GM12878 (cell line): ENCODE results near the gene RAD51B. TPM values are rescaled to one million over a fixed set of nuclear protein-coding genes. Genes with fewer than 3 reads are reported as not detected.
A peak's percentile ranks its signal among the peaks of the same experiment; 100 is the strongest.

Experiments used
- EP300 ChIP-seq, 2 experiments: fragments of 150-350 bp in 1 of 2; IDR thresholded peaks; 2 replicates each; pipeline ENCODE4 v1.6.1; 2011 to 2012; ENCODE audit warnings: low read depth in 2 of 2, low read length in 2 of 2, borderline replicate concordance in 1 of 2, improper control_type of control experiment in 1 of 2, inconsistent platforms in 1 of 2; ENCODE audit not compliant: control insufficient read depth in 1 of 2
- ETV6 ChIP-seq, 2 experiments: fragments of 450-650 bp in 1 of 2; IDR thresholded peaks in 1 of 2; conservative IDR thresholded peaks in 1 of 2; 2 replicates each; pipeline ENCODE4 v1.6.1; 2014; ENCODE audit warnings: antibody characterized with exemption in 1 of 2, borderline replicate concordance in 1 of 2, low read depth in 1 of 2, mild to moderate bottlenecking in 1 of 2, moderate library complexity in 1 of 2
- HDAC2 ChIP-seq: fragments of 200-600 bp; sonication (generic); IDR thresholded peaks from 2 replicates; pipeline ENCODE4 v1.6.1; 2017
- MEF2A ChIP-seq: IDR thresholded peaks from 2 replicates; pipeline ENCODE4 v1.6.1; 2011; ENCODE audit warnings: low read depth, mild to moderate bottlenecking, low read length, moderate library complexity; ENCODE audit not compliant: insufficient read depth
- MYC ChIP-seq: IDR thresholded peaks from 2 replicates; pipeline ENCODE4 v1.6.1; 2011; ENCODE audit warnings: mild to moderate bottlenecking, low read length, moderate library complexity, inconsistent platforms; ENCODE audit not compliant: insufficient read depth, insufficient replicate concordance, insufficient read length, severe bottlenecking
- NBN ChIP-seq: fragments of 450-650 bp; IDR thresholded peaks from 2 replicates; pipeline ENCODE4 v1.6.1; 2016
- NR2F1 ChIP-seq: fragments of 450-650 bp; conservative IDR thresholded peaks from 2 replicates; pipeline ENCODE4 v1.6.1; 2017; ENCODE audit warnings: mild to moderate bottlenecking
- RAD21 ChIP-seq: IDR thresholded peaks from 2 replicates; pipeline ENCODE4 v1.6.1; 2011; ENCODE audit warnings: mild to moderate bottlenecking, low read depth, low read length, moderate library complexity; ENCODE audit not compliant: insufficient read depth
- RAD51 ChIP-seq: fragments of 450-650 bp; IDR thresholded peaks from 2 replicates; pipeline ENCODE4 v1.6.1; 2016; ENCODE audit warnings: moderate library complexity, mild to moderate bottlenecking, inconsistent platforms
- RELA ChIP-seq: fragments of 450-650 bp; IDR thresholded peaks from 2 replicates; pipeline ENCODE4 v1.8.0; 2014; ENCODE audit warnings: borderline replicate concordance; ENCODE audit not compliant: partially characterized antibody
- RFX5 ChIP-seq: IDR thresholded peaks from 2 replicates; pipeline ENCODE4 v1.6.1; 2011; ENCODE audit warnings: low read depth, low read length, improper control_type of control experiment
- SMAD5 ChIP-seq: IDR thresholded peaks from 2 replicates; pipeline ENCODE4 v1.6.1; 2016; ENCODE audit warnings: antibody characterized with exemption, low read depth
- SUZ12 ChIP-seq: fragments of 200-600 bp; sonication (generic); IDR thresholded peaks from one replicate; pipeline ENCODE4 v1.6.1; 2018; ENCODE audit warnings: antibody characterized with exemption, mild to moderate bottlenecking; ENCODE audit not compliant: unreplicated experiment
- ZNF274 ChIP-seq: IDR thresholded peaks from one replicate; pipeline ENCODE4 v1.8.0; 2011; ENCODE audit not compliant: insufficient read length, insufficient read depth
- polyA plus RNA-seq, 11 experiments: library from polyadenylated mRNA; depleted of rRNA in 4 of 11; unstranded in 6 of 11; stranded (reverse) in 5 of 11; fragments of >200 nt; fragmentation: Nextera tagmentation in 4 of 11; fragmentation: Illumina TruSeq in 1 of 11; extraction: Ambion mirVana in 4 of 11; extraction: Trizol in 1 of 11; gene quantifications; 1 replicate in 1 of 11; 2 replicates in 10 of 11; pipeline versions ENCODE4 v1.2.1 to v1.2.3, GENCODE V29; 2011 to 2016; ENCODE audit warnings: inconsistent platforms in 2 of 11, missing spikeins in 2 of 11, low read depth in 1 of 11
- total RNA-seq, 4 experiments: library from RNA; depleted of rRNA in 3 of 4; stranded (reverse); fragments of >200 nt in 3 of 4; fragmentation: Illumina TruSeq in 1 of 4; extraction: Trizol in 1 of 4; gene quantifications; 2 replicates each; pipeline versions ENCODE4 v1.2.1 to v1.2.3, GENCODE V29; 2013 to 2021
- TF ChIP-seq, protein P1 (sequence below): fragments of 450-650 bp; IDR thresholded peaks from 2 replicates; pipeline ENCODE4 v1.6.1; 2014; ENCODE audit warnings: mild to moderate bottlenecking
- TF ChIP-seq, protein P2 (sequence below): IDR thresholded peaks from 2 replicates; pipeline ENCODE4 v1.6.1; 2012; ENCODE audit warnings: low read depth, low read length, improper control_type of control experiment
- TF ChIP-seq, protein P3 (sequence below): IDR thresholded peaks from 2 replicates; pipeline ENCODE4 v1.6.1; 2012; ENCODE audit warnings: improper control_type of control experiment, low read depth, low read length; ENCODE audit not compliant: insufficient replicate concordance
- TF ChIP-seq, protein P4 (sequence below): fragments of 450-650 bp; IDR thresholded peaks from 2 replicates; pipeline ENCODE4 v1.6.1; 2016; ENCODE audit warnings: mild to moderate bottlenecking
- TF ChIP-seq, protein P5 (sequence below): fragments of 450-650 bp; IDR thresholded peaks from 2 replicates; pipeline ENCODE4 v1.6.1; 2018; ENCODE audit warnings: borderline replicate concordance, mild to moderate bottlenecking; ENCODE audit not compliant: partially characterized antibody

Gene RAD51B
- total and polyA plus RNA-seq, 10 of the 15 experiments (the other 5 are each of a cell fraction or from before 2014, with no cell fraction given): 9.8 to 26.8 (median 21.3) TPM

DNA sequence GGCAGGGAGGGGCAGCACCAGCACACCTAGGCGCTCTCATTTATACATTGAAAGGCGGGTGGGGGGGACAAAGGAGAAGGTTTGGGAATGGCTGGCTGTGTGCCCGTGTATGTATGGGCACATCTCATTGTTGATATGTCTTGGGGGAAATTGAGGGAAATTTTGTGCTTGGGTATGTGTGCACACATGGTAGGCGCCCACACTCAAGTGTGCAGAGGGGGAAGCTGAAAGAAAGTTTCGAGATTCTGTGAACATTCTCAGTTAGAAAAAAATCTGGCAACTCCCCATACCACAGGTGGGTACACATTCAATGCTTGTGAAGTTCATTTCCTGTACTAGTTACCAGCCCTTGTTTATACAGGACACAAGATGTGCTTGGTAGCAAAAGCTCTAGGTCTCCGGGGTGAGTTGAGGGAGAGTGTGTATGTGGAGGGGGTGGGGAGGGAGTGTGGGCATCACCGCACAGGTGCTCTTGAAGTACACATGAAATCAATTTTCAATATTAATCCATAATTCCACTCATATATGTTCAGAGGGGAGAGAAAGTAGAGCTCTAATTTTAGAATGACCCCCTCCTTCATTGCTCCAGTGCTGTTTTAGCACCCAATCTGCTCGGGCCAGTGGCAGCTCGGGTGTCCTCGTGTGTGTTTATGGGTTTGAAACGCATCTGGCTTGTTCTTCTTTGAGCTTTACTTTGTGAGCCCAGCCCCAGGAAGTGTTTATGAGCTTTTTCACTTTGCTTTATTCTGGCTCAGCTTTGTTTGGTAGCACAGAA lies 687.3 kb downstream of the RAD51B start (continued):
- TF ChIP-seq, protein P1, sequence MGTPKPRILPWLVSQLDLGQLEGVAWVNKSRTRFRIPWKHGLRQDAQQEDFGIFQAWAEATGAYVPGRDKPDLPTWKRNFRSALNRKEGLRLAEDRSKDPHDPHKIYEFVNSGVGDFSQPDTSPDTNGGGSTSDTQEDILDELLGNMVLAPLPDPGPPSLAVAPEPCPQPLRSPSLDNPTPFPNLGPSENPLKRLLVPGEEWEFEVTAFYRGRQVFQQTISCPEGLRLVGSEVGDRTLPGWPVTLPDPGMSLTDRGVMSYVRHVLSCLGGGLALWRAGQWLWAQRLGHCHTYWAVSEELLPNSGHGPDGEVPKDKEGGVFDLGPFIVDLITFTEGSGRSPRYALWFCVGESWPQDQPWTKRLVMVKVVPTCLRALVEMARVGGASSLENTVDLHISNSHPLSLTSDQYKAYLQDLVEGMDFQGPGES: no peak
- TF ChIP-seq, protein P2, sequence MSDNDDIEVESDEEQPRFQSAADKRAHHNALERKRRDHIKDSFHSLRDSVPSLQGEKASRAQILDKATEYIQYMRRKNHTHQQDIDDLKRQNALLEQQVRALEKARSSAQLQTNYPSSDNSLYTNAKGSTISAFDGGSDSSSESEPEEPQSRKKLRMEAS: no peak
- TF ChIP-seq ZNF274 (no peak), RELA (peak; percentile 93), MYC (no peak), NR2F1 (no peak), RAD21 (no peak), RFX5 (no peak), RAD51 (no peak), SMAD5 (no peak), ETV6 (conservative IDR thresholded peaks at IDR 0.05 in 1 of 2, IDR thresholded peaks at IDR 0.05 in 1 of 2; ENCODE audit: borderline replicate concordance in 1 of 2, low read depth in 1 of 2) (peak in 1 of 2 experiments; percentile 59; a peak in 1 of 4 replicates), HDAC2 (no peak), NBN (no peak), SUZ12 (no peak), EP300 (IDR thresholded peaks at IDR 0.05; ENCODE audit: borderline replicate concordance in 1 of 2, control insufficient read depth in 1 of 2, low read depth in 2 of 2, low read length in 2 of 2) (peak; percentile 73 to 85; a peak in 3 of 4 replicates), MEF2A (0 out of 2 replicates have a peak, but pooled peaks have one; percentile 8)
- TF ChIP-seq, protein P3, sequence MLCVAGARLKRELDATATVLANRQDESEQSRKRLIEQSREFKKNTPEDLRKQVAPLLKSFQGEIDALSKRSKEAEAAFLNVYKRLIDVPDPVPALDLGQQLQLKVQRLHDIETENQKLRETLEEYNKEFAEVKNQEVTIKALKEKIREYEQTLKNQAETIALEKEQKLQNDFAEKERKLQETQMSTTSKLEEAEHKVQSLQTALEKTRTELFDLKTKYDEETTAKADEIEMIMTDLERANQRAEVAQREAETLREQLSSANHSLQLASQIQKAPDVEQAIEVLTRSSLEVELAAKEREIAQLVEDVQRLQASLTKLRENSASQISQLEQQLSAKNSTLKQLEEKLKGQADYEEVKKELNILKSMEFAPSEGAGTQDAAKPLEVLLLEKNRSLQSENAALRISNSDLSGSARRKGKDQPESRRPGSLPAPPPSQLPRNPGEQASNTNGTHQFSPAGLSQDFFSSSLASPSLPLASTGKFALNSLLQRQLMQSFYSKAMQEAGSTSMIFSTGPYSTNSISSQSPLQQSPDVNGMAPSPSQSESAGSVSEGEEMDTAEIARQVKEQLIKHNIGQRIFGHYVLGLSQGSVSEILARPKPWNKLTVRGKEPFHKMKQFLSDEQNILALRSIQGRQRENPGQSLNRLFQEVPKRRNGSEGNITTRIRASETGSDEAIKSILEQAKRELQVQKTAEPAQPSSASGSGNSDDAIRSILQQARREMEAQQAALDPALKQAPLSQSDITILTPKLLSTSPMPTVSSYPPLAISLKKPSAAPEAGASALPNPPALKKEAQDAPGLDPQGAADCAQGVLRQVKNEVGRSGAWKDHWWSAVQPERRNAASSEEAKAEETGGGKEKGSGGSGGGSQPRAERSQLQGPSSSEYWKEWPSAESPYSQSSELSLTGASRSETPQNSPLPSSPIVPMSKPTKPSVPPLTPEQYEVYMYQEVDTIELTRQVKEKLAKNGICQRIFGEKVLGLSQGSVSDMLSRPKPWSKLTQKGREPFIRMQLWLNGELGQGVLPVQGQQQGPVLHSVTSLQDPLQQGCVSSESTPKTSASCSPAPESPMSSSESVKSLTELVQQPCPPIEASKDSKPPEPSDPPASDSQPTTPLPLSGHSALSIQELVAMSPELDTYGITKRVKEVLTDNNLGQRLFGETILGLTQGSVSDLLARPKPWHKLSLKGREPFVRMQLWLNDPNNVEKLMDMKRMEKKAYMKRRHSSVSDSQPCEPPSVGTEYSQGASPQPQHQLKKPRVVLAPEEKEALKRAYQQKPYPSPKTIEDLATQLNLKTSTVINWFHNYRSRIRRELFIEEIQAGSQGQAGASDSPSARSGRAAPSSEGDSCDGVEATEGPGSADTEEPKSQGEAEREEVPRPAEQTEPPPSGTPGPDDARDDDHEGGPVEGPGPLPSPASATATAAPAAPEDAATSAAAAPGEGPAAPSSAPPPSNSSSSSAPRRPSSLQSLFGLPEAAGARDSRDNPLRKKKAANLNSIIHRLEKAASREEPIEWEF: peak; percentile 84
- TF ChIP-seq, protein P4, sequence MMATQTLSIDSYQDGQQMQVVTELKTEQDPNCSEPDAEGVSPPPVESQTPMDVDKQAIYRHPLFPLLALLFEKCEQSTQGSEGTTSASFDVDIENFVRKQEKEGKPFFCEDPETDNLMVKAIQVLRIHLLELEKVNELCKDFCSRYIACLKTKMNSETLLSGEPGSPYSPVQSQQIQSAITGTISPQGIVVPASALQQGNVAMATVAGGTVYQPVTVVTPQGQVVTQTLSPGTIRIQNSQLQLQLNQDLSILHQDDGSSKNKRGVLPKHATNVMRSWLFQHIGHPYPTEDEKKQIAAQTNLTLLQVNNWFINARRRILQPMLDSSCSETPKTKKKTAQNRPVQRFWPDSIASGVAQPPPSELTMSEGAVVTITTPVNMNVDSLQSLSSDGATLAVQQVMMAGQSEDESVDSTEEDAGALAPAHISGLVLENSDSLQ: no peak; the same call in 1 of the 2 replicates
- TF ChIP-seq, protein P5, sequence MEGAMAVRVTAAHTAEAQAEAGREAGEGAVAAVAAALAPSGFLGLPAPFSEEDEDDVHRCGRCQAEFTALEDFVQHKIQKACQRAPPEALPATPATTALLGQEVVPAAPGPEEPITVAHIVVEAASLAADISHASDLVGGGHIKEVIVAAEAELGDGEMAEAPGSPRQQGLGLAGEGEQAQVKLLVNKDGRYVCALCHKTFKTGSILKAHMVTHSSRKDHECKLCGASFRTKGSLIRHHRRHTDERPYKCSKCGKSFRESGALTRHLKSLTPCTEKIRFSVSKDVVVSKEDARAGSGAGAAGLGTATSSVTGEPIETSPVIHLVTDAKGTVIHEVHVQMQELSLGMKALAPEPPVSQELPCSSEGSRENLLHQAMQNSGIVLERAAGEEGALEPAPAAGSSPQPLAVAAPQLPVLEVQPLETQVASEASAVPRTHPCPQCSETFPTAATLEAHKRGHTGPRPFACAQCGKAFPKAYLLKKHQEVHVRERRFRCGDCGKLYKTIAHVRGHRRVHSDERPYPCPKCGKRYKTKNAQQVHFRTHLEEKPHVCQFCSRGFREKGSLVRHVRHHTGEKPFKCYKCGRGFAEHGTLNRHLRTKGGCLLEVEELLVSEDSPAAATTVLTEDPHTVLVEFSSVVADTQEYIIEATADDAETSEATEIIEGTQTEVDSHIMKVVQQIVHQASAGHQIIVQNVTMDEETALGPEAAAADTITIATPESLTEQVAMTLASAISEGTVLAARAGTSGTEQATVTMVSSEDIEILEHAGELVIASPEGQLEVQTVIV: no peak
